Neuronal stem cell (in vitro differentiated cells): Measurements from ENCODE around the gene ATP5PD.
"Not testable (repeated sequence)": the region's sequence is repeated elsewhere in the genome, so short reads cannot be mapped to it uniquely, and the experiment has no call there.

Experiments used
- DNase-seq: peaks from one replicate; pipeline ENCODE4 v3.0.0-alpha.2; 2013; ENCODE audit warnings: low spot score
- H2AFZ ChIP-seq: one replicate; pipeline ENCODE4 v1.6.1; 2013; ENCODE audit warnings: mild to moderate bottlenecking, low read length, inconsistent platforms
- H2AK5ac ChIP-seq: 2 replicates; pipeline ENCODE4 v1.6.1; 2013; ENCODE audit warnings: low read depth, mild to moderate bottlenecking, inconsistent platforms, low read length, moderate library complexity, mixed read lengths
- H2BK120ac ChIP-seq: 2 replicates; pipeline ENCODE4 v1.6.1; 2013; ENCODE audit warnings: low read depth, mild to moderate bottlenecking, inconsistent platforms, low read length, moderate library complexity, mixed read lengths
- H2BK12ac ChIP-seq: one replicate; pipeline ENCODE4 v1.6.1; 2013; ENCODE audit warnings: low read length, inconsistent platforms
- H2BK15ac ChIP-seq: 2 replicates; pipeline ENCODE4 v1.6.1; 2013; ENCODE audit warnings: mild to moderate bottlenecking, low read length, inconsistent platforms, mixed read lengths
- H2BK5ac ChIP-seq: one replicate; pipeline ENCODE4 v1.6.1; 2013; ENCODE audit warnings: inconsistent platforms, mild to moderate bottlenecking, low read length, moderate library complexity
- H3K14ac ChIP-seq: one replicate; pipeline ENCODE4 v1.6.1; 2013; ENCODE audit warnings: low read length, inconsistent platforms
- H3K18ac ChIP-seq: 2 replicates; pipeline ENCODE4 v1.6.1; 2013; ENCODE audit warnings: low read length, inconsistent platforms
- H3K23ac ChIP-seq: 2 replicates; pipeline ENCODE4 v1.6.1; 2013; ENCODE audit warnings: low read depth, mild to moderate bottlenecking, mixed read lengths, low read length, inconsistent platforms; ENCODE audit not compliant: poor library complexity
- H3K27ac ChIP-seq: replicated peaks from 3 replicates; pipeline ENCODE4 v1.5.1; 2013; ENCODE audit warnings: low read length, inconsistent platforms
- H3K27me3 ChIP-seq, 3 experiments: 2 replicates each; pipeline ENCODE4 v1.6.1; 2013; ENCODE audit warnings: low read length in 3 of 3, mild to moderate bottlenecking in 2 of 3, inconsistent platforms in 1 of 3, low read depth in 1 of 3, mixed read lengths in 1 of 3, moderate library complexity in 1 of 3; ENCODE audit not compliant: control insufficient read depth in 3 of 3, insufficient read depth in 3 of 3
- H3K36me3 ChIP-seq, 2 donors: replicated peaks in 1 of 2; 2 replicates each; pipeline ENCODE4 v1.6.1; 2013; ENCODE audit warnings: low read length in 2 of 2; ENCODE audit not compliant: control insufficient read depth in 2 of 2, insufficient read depth in 2 of 2
- H3K4ac ChIP-seq: 2 replicates; pipeline ENCODE4 v1.6.1; 2013; ENCODE audit warnings: inconsistent platforms, mild to moderate bottlenecking, low read length, moderate library complexity
- H3K4me1 ChIP-seq, 2 donors: 1 replicate in 1 of 2; 2 replicates in 1 of 2; pipeline ENCODE4 v1.6.1; 2013; ENCODE audit warnings: low read length in 2 of 2, low read depth in 1 of 2; ENCODE audit not compliant: control insufficient read depth in 2 of 2, insufficient read depth in 1 of 2
- H3K4me2 ChIP-seq: one replicate; pipeline ENCODE4 v1.6.1; 2013; ENCODE audit warnings: mild to moderate bottlenecking, low read length, inconsistent platforms; ENCODE audit not compliant: insufficient read depth, poor library complexity, severe bottlenecking
- H3K4me3 ChIP-seq, 2 donors: 2 replicates each; pipeline ENCODE4 v1.5.1; 2013; ENCODE audit warnings: low read length in 2 of 2, mild to moderate bottlenecking in 2 of 2, inconsistent platforms in 1 of 2, moderate library complexity in 1 of 2
- H3K79me1 ChIP-seq: one replicate; pipeline ENCODE4 v1.6.1; 2013; ENCODE audit warnings: low read depth, mild to moderate bottlenecking, inconsistent platforms, low read length, moderate library complexity
- H3K9ac ChIP-seq: one replicate; pipeline ENCODE4 v1.6.1; 2013; ENCODE audit warnings: mild to moderate bottlenecking, low read depth, low read length, inconsistent platforms; ENCODE audit not compliant: poor library complexity
- H3K9me3 ChIP-seq, 2 donors: replicated peaks in 1 of 2; 2 replicates each; pipeline versions ENCODE3 to v1.6.1; 2013; ENCODE audit warnings: low read length in 2 of 2, mild to moderate bottlenecking in 2 of 2, inconsistent platforms in 1 of 2, low read depth in 1 of 2, mixed read lengths in 1 of 2, moderate library complexity in 1 of 2; ENCODE audit not compliant: control insufficient read depth in 2 of 2, insufficient read depth in 1 of 2
- H4K8ac ChIP-seq: one replicate; pipeline ENCODE4 v1.6.1; 2013; ENCODE audit warnings: low read depth, mild to moderate bottlenecking, inconsistent platforms, low read length, moderate library complexity
- H4K91ac ChIP-seq: one replicate; pipeline ENCODE4 v1.6.1; 2013; ENCODE audit warnings: low read length, low read depth, mild to moderate bottlenecking, inconsistent platforms; ENCODE audit not compliant: poor library complexity
- WGBS, 2 donors: extraction: QIAGEN DNeasy Blood & Tissue Kit; methylation state at CpG; one replicate each; pipeline ENCODE4 v1.1.7; 2013; ENCODE audit warnings: missing lambda C conversion rate in 2 of 2, mixed read lengths in 1 of 2; ENCODE audit not compliant: insufficient read length in 2 of 2, insufficient replicate concordance in 1 of 2; ENCODE audit errors: extremely low coverage in 2 of 2; 5-methylcytosine and 5-hydroxymethylcytosine counted together

ATP5PD gene

DNA sequence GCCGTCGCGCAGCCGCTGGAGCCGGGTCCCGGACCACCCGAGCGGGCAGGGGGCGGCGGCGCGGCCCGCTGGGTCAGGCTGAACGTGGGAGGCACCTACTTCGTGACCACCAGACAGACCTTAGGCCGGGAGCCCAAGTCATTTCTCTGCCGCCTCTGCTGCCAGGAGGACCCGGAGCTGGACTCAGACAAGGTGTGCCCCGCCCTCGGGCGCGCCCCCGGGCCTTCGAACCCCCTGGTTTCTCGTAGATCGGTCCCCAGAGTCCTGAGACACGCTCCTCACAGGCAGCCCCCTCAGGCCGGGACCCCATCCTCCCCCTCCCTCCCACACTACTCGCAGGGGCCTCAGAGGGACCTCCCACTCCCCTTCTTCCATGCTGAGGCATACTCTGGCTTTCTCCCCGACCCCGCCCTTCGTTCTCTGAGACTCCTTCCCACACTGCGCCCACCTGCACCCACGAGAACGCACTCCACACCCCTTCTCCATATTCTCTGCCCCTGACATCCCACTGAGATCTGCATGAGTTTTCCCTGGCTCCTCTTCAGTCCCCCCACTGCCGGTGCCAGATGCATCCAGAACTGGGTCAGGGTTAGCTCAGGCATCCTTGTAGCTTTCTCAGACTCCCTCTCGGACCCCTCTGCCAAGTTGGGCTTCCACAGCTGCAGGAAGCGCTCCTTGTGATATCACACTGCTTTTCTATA, 779 bp upstream of the ATP5PD start:
- peak overlapping the region; percentile 98 for H3K4me2 ChIP-seq
- H3K4me1 ChIP-seq, result peaks cover 7 to 8% of the 10 kb centered on the region in 2 donors
- peak; percentile 38 for DNase-seq
- H3K9ac ChIP-seq, result peak overlapping the region; percentile 94
- no CpG with 5 or more reads among the region's 38 CpGs for WGBS, 2 donors
- peak overlapping the region; percentile 83 to 99 for H3K4me3 ChIP-seq
- H3K23ac ChIP-seq, result peak overlapping the region; percentile 85
- H2BK12ac ChIP-seq, result peak overlapping the region; percentile 58
- H3K36me3 ChIP-seq, result peaks cover 9 to 38% of the 10 kb centered on the region in 2 donors
- H2BK120ac ChIP-seq, result no peak overlapping the region
- peak overlapping the region; percentile 98 for H3K18ac ChIP-seq
- H4K91ac ChIP-seq, result no peak overlapping the region
- no peak overlapping the region for H3K4ac ChIP-seq
- peak overlapping the region; percentile 89 for H3K14ac ChIP-seq
- H2AK5ac ChIP-seq, result peak overlapping the region; percentile 21
- peak overlapping the region; percentile 51 for H3K27ac ChIP-seq
- no peak overlapping the region for H2BK15ac ChIP-seq
- H3K79me1 ChIP-seq, result peaks cover 3% of the 10 kb centered on the region
- peak overlapping the region; percentile 65 for H4K8ac ChIP-seq
- peak overlapping the region; percentile 82 for H2BK5ac ChIP-seq
- H2AFZ ChIP-seq, result peak overlapping the region; percentile 92
- H3K27me3 ChIP-seq, result no peaks in the 10 kb centered on the region
- no peaks in the 10 kb centered on the region for H3K9me3 ChIP-seq

DNA sequence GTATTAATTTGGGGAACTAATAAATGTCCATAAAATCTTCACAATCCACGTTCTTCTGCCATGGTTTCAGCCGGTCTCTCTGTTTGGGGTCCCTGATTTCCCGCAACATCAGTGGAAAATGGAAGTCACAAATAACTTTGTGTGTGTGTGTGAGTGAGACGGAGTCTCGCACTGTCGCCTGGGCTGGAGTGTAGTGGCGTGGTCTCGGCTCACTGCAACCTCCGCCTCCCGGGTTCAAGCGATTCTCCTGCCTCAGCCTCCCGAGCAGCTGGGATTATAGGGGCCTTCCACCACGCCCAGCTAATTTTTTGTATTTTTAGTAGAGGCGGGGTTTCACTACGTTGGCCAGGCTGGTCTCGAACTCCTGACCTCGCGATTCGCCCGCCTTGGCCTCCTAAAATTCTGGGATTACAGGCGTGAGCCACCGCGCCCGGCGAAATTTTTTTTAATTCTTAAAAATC, 793 bp downstream of the ATP5PD start:
- not testable (repeated sequence) for H3K4ac ChIP-seq, H3K18ac ChIP-seq, H3K23ac ChIP-seq, H3K9me3 ChIP-seq, H2AK5ac ChIP-seq, DNase-seq, H3K14ac ChIP-seq, H2BK15ac ChIP-seq, H4K8ac ChIP-seq, H4K91ac ChIP-seq, H2BK120ac ChIP-seq, H2BK12ac ChIP-seq, H3K79me1 ChIP-seq, H3K4me1 ChIP-seq, H3K27me3 ChIP-seq, H3K27ac ChIP-seq, H3K9ac ChIP-seq
- Histone ChIP-seq H3K4me3 (peak overlapping the region; percentile 92 to 99), H2AFZ (peak overlapping the region; percentile 97), H2BK5ac (peak overlapping the region; percentile 70), H3K4me2 (peak overlapping the region; percentile 64), H3K36me3 (peaks cover 8 to 39% of the 10 kb centered on the region in 2 donors)
- WGBS, 2 donors, result no CpG with 5 or more reads among the region's 25 CpGs

DNA sequence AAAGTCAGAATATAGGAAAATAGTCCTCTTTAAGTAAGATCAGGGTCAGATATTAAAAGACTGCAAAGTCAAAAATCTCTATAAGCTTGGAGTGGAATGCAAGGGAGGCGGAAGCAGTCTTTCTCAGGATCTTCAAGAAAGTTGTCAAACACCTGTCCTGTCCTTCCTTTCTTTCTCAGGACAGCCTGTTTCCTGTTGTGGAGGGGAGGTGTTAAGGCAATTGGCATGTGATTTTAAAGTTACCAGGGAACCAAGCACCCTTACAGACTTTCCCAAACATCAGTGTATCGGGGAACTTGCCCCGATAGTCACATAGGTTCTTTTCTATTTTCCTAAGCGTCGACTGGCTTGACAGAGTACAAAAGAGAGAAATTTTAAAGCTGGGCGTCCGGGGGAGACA, 2.1 kb downstream of the ATP5PD start:
- Histone ChIP-seq H3K4me1 (peaks cover 7 to 8% of the 10 kb centered on the region in 2 donors), H3K4ac (no peak overlapping the region), H3K27me3 (no peaks in the 10 kb centered on the region), H2BK15ac (no peak overlapping the region), H4K91ac (no peak overlapping the region), H3K4me2 (no peak overlapping the region), H4K8ac (no peak overlapping the region), H3K27ac (no peak overlapping the region), H3K18ac (no peak overlapping the region), H2BK5ac (no peak overlapping the region), H2AFZ (no peak overlapping the region), H3K23ac (no peak overlapping the region), H3K36me3 (peaks cover 8 to 40% of the 10 kb centered on the region in 2 donors), H3K4me3 (no peak overlapping the region), H2BK120ac (no peak overlapping the region), H2BK12ac (no peak overlapping the region), H3K14ac (no peak overlapping the region), H3K79me1 (peaks cover 5% of the 10 kb centered on the region), H3K9me3 (no peaks in the 10 kb centered on the region), H2AK5ac (no peak overlapping the region), H3K9ac (no peak overlapping the region)
- WGBS, 2 donors, result no CpG with 5 or more reads among the region's 7 CpGs
- no peak for DNase-seq

DNA sequence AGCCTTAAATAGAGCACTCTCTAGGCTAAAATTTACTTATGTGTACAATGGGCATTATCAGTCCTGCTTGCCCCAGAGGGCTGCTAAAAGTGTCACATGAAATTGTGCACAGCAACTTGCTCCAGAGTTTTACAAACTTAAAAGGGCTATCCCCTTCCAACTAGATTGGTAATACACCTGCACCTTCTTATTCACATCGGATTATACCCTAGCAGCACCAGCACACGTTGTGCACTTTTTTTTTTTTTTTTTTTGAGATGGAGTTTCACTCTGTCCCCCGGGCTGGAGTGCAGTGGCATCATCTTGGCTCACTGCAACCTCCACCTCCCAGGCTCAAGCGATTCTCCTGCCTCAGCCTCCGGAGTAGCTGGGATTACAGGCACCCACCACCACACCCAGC, 3.0 kb downstream of the ATP5PD start:
- H2BK12ac ChIP-seq, H2AK5ac ChIP-seq, H3K4me2 ChIP-seq, H3K9me3 ChIP-seq, H4K91ac ChIP-seq, H3K23ac ChIP-seq, H3K4ac ChIP-seq, H3K4me3 ChIP-seq, H3K14ac ChIP-seq, H3K27ac ChIP-seq, H3K79me1 ChIP-seq, H4K8ac ChIP-seq, H2BK120ac ChIP-seq, H2BK15ac ChIP-seq, H3K9ac ChIP-seq, DNase-seq, H3K27me3 ChIP-seq, H3K4me1 ChIP-seq, H2AFZ ChIP-seq, H3K18ac ChIP-seq, H2BK5ac ChIP-seq: not testable (repeated sequence)
- peaks cover 9 to 40% of the 10 kb centered on the region in 2 donors for H3K36me3 ChIP-seq
- WGBS, 2 donors, result no CpG with 5 or more reads among the region's 5 CpGs
